Activated CD8-positive, alpha-beta T cell treated with anti-CD3 and anti-CD28 coated beads for 36 hours (primary cell): Measurements from ENCODE around the gene CCDC174. TPM values are rescaled to one million over a fixed set of nuclear protein-coding genes. Genes with fewer than 3 reads are reported as not detected.

Experiments used
- ATAC-seq: fragments of 200-7000 bp; cut with Tn5 transposase; one replicate; pipeline ENCODE4 v1.10.0; 2021; ENCODE audit warnings: mild to moderate bottlenecking, moderate library complexity
- CTCF ChIA-PET: fragments of 350-600 bp; sonication (Branson Sonifier 250); formaldehyde crosslinking; loops from one replicate; lab custom pipeline; 2021; ENCODE audit warnings: antibody characterized with exemption; lab: Charles Lee
- POLR2A ChIA-PET: fragments of 350-600 bp; sonication (Branson Sonifier 250); formaldehyde crosslinking; loops from one replicate; lab custom pipeline; 2021; ENCODE audit warnings: antibody characterized with exemption; lab: Charles Lee
- DNase-seq: peaks from one replicate; pipeline ENCODE4 v3.0.0-alpha.2; 2020
- H3K27ac Mint-ChIP-seq: one replicate; pipeline ENCODE4 v1.8.0; 2021; ENCODE audit warnings: mild to moderate bottlenecking, mixed read lengths
- H3K27me3 Mint-ChIP-seq: one replicate; pipeline ENCODE4 v1.8.0; 2021; ENCODE audit warnings: mixed read lengths
- H3K36me3 Mint-ChIP-seq: one replicate; pipeline ENCODE4 v1.8.0; 2021; ENCODE audit warnings: low read depth, mixed read lengths
- H3K4me1 Mint-ChIP-seq: one replicate; pipeline ENCODE4 v1.8.0; 2021; ENCODE audit warnings: low read depth, mixed read lengths
- H3K4me3 Mint-ChIP-seq: one replicate; pipeline ENCODE4 v1.8.0; 2021; ENCODE audit warnings: mild to moderate bottlenecking, moderate library complexity, mixed read lengths
- H3K9me3 Mint-ChIP-seq: one replicate; pipeline ENCODE4 v1.8.0; 2021; ENCODE audit warnings: mixed read lengths
- CTCF ChIP-seq: fragments of 200-600 bp; IDR thresholded peaks from one replicate; pipeline ENCODE4 v1.8.0; 2022; ENCODE audit warnings: antibody characterized with exemption, mild to moderate bottlenecking
- intact Hi-C: fragments of 100-400 bp; cut with micrococcal nuclease; formaldehyde crosslinking; loops from one replicate; pipeline ENCODE4 v1.10.0; 2022
- total RNA-seq, 2 experiments: library from RNA; stranded (reverse); gene quantifications; one replicate each; pipeline ENCODE4 v1.2.3, GENCODE V29; 2021

CCDC174 gene
- total RNA-seq, 2 experiments from 2014 or later = 14.2 to 16.2 TPM

DNA sequence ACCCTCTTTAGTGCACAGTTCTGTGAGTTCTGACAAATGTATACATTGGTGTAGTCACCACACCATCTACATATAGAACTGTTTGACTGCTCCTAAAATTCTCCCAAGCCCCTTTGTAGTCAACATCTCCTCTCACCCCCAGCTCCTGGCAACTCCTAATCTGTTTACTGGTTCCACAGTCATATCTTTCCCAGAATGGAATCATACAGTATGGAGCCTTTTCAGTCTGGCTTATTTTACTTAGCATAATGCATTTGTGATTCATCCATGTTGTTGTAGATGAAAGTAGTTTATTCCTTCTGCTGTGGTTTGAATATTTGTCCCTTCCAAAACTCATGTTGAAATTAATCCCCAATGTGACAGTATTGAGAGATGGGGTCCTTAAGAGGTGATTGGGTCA lies 41.6 kb upstream of the CCDC174 start:
- H3K36me3 Mint-ChIP-seq = no peaks in the 10 kb centered on the region
- ATAC-seq (no peak), DNase-seq (no peak)
- H3K9me3 Mint-ChIP-seq = no peaks in the 10 kb centered on the region
- ChIA-PET POLR2A (no interaction called here), CTCF (interaction anchor here (1.6 kb wide), 1 partner anchor 348 kb away, joined by 5 read pairs; no protein-coding TSS in a partner anchor)
- peaks cover 35% of the 10 kb centered on the region for H3K27me3 Mint-ChIP-seq
- no peak for TF ChIP-seq CTCF
- intact Hi-C loops = no loop called here
- no peak overlapping the region for H3K27ac Mint-ChIP-seq
- H3K4me3 Mint-ChIP-seq = no peak overlapping the region
- H3K4me1 Mint-ChIP-seq = no peaks in the 10 kb centered on the region

DNA sequence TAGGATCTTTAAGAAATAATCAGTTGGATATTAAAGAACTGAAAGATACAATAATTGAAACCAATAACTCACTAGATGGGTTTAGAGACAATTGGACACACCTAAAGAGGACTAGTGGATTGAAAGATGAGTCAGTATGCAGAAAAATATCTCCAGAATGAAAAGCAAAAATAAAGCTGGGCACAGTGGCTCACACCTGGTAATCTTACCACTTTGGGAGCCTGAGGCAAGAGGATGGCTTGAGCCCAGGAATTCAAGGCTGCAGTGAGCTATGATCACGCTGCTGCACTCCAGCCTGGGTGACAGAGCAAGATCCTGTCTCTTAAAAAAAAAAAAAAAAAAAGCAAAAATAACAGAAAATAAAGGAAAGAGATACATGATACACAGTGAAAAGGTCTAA lies 37.4 kb upstream of the CCDC174 start:
- Mint-ChIP-seq H3K27ac (no peak overlapping the region), H3K27me3 (peaks cover 22% of the 10 kb centered on the region), H3K4me1 (no peaks in the 10 kb centered on the region), H3K4me3 (no peak overlapping the region), H3K9me3 (no peaks in the 10 kb centered on the region), H3K36me3 (no peaks in the 10 kb centered on the region)
- no peak for ATAC-seq
- POLR2A ChIA-PET = no interaction called here
- TF ChIP-seq CTCF = no peak
- no peak for DNase-seq
- intact Hi-C loops = no loop called here
- CTCF ChIA-PET = interaction anchor here (1.5 kb wide), 1 partner anchor 20 kb away, joined by 4 read pairs; no protein-coding TSS in a partner anchor

- Mint-ChIP-seq H3K36me3 (no peaks in the 10 kb centered on the region), H3K4me1 (no peaks in the 10 kb centered on the region), H3K4me3 (no peak overlapping the region), H3K27ac (no peak overlapping the region), H3K27me3 (peaks cover 24% of the 10 kb centered on the region), H3K9me3 (no peaks in the 10 kb centered on the region)
- TF ChIP-seq CTCF = no peak
- ATAC-seq = no peak
- DNase-seq = no peak
- ChIA-PET POLR2A (no interaction called here), CTCF (interaction anchor here (1.5 kb wide), 1 partner anchor 20 kb away, joined by 4 read pairs; no protein-coding TSS in a partner anchor)
- intact Hi-C loops = no loop called here
Measured at GRCh38 chr3:14614862-14615261, 36.7 kb upstream of the CCDC174 start.

- H3K27ac Mint-ChIP-seq = no peak overlapping the region
- intact Hi-C loops = no loop called here
- H3K27me3 Mint-ChIP-seq = peaks cover 17% of the 10 kb centered on the region
- ChIA-PET POLR2A (no interaction called here), CTCF (interaction anchor here (0.6 kb wide), 1 partner anchor 148 kb away, joined by 3 read pairs; no protein-coding TSS in a partner anchor)
- no peak for TF ChIP-seq CTCF
- H3K4me1 Mint-ChIP-seq = no peaks in the 10 kb centered on the region
- H3K9me3 Mint-ChIP-seq = no peaks in the 10 kb centered on the region
- ATAC-seq (peak; percentile 53), DNase-seq (no peak)
- no peaks in the 10 kb centered on the region for H3K36me3 Mint-ChIP-seq
- H3K4me3 Mint-ChIP-seq = no peak overlapping the region
Measured at GRCh38 chr3:14616606-14617507, 34.7 kb upstream of the CCDC174 start.

DNA sequence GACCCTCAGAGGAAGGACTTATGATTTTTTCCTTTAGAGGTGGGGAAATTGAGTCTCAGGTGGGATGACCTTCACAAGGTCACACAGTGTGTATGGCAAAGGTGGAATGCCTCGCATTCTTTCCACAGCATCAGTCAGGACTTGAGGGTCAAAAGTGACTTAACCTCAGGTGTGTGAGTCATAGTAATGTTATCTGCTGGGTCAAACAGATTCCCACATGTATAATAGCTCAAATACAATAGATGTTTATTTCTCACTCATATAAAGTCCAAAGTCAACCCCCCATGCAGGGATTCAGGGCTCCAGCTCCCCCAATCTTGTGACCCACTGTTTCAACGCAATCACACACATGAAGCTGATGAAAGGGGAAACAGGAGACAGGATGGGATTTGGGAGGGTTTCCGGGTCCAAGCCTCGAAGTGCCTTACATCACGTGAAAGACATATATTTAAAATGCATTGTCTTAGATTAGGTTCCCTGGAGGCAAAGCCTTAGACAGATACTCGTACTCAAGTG lies 34.0 kb upstream of the CCDC174 start:
- ATAC-seq (no peak), DNase-seq (no peak)
- TF ChIP-seq CTCF = no peak
- Mint-ChIP-seq H3K36me3 (no peaks in the 10 kb centered on the region), H3K27me3 (peaks cover 14% of the 10 kb centered on the region), H3K27ac (no peak overlapping the region), H3K4me1 (no peaks in the 10 kb centered on the region), H3K4me3 (no peak overlapping the region), H3K9me3 (no peaks in the 10 kb centered on the region)
- CTCF ChIA-PET = interaction anchor here (0.6 kb wide), 1 partner anchor 149 kb away, joined by 3 read pairs; no protein-coding TSS in a partner anchor
- intact Hi-C loops = no loop called here
- POLR2A ChIA-PET = no interaction called here
